ENCODE results near the gene EPDR1.

- TF ChIP-seq CTBP1 (IDR thresholded peaks at IDR 0.05; ENCODE audit: borderline replicate concordance) (no peak), BHLHE40 (IDR thresholded peaks at IDR 0.05; ENCODE audit: borderline replicate concordance) (no peak), SUZ12 (IDR thresholded peaks at IDR 0.05) (no peak), FOXM1 (IDR thresholded peaks at IDR 0.05; ENCODE audit: borderline replicate concordance) (no peak), ZNF384 (IDR thresholded peaks at IDR 0.05) (no peak), LEF1 (IDR thresholded peaks at IDR 0.05; ENCODE audit: borderline replicate concordance) (no peak), FOXK2 (IDR thresholded peaks at IDR 0.05) (no peak), PKNOX1 (IDR thresholded peaks at IDR 0.05) (no peak), L3MBTL2 (conservative IDR thresholded peaks at IDR 0.05) (no peak), SP1 (IDR thresholded peaks at IDR 0.05) (no peak), HDGF (IDR thresholded peaks at IDR 0.05; ENCODE audit: borderline replicate concordance) (no peak), FOXA1 (IDR thresholded peaks at IDR 0.05) (no peak)
Observed at GRCh38 chr7:37932543-37932942, 12.1 kb downstream of the EPDR1 start.

All from HEK293T (cell line).